GM12878 (cell line): ENCODE data around the gene SEMA5B. TPM values are rescaled to one million over a fixed set of nuclear protein-coding genes. Genes with fewer than 3 reads are reported as not detected.

Experiments used
- ATAC-seq: fragments of 200-7000 bp; cut with Tn5 transposase; 3 replicates; pipeline ENCODE4 v1.9.1; 2020; ENCODE audit warnings: mild to moderate bottlenecking, moderate library complexity
- BruUV-seq: library from RNA; stranded (reverse); fragments of 400-500 nt; replicated peaks from 2 replicates; lab custom pipeline; 2021; lab: Mats Ljungman, UMichigan
- CTCF ChIA-PET: fragments of 300-600 bp; sonication (Branson Sonifier 250); formaldehyde crosslinking; extraction: SDS; loops from one replicate; lab custom pipeline; 2021; ENCODE audit warnings: inconsistent platforms; lab: Yijun Ruan, JAX
- POLR2A ChIA-PET: fragments of 350-600 bp; formaldehyde crosslinking; extraction: SDS; loops from one replicate; lab custom pipeline; 2021; ENCODE audit warnings: inconsistent platforms; lab: Charles Lee
- RAD21 ChIA-PET: fragments of 300-600 bp; sonication (Branson Sonifier 250); formaldehyde crosslinking; loops from one replicate; lab custom pipeline; 2023; ENCODE audit warnings: antibody characterized with exemption; ENCODE audit not compliant: unreplicated experiment; lab: Charles Lee
- SMC1A ChIA-PET: fragments of 300-600 bp; sonication (Branson Sonifier 250); formaldehyde crosslinking; loops from one replicate; lab custom pipeline; 2023; ENCODE audit not compliant: unreplicated experiment, uncharacterized antibody; lab: Charles Lee
- DNase-seq: peaks from one replicate; pipeline ENCODE4 v3.0.0-alpha.2; 2011; ENCODE audit warnings: low read depth, low spot score
- FAIRE-seq: peaks from 3 replicates; lab custom pipeline; 2011; peaks lifted over from hg19 to GRCh38; lab: Jason Lieb, UNC
- H2AFZ ChIP-seq: 2 replicates; pipeline ENCODE4 v1.6.0; 2011; ENCODE audit warnings: low read depth, low read length, control low read depth; ENCODE audit not compliant: control insufficient read depth
- H3K27ac ChIP-seq: 2 replicates; pipeline ENCODE4 v1.5.1; 2011; ENCODE audit warnings: control low read depth; ENCODE audit not compliant: control insufficient read depth, insufficient read depth
- H3K27me3 ChIP-seq, 2 experiments: replicated peaks in 1 of 2; 2 replicates each; pipeline versions ENCODE4 v1.6.0 to v1.6.1; 2011; ENCODE audit warnings: low read length in 1 of 2; ENCODE audit not compliant: control insufficient read depth in 2 of 2, insufficient read depth in 2 of 2
- H3K36me3 ChIP-seq, 2 experiments: 2 replicates each; pipeline ENCODE4 v1.5.1; 2011; ENCODE audit warnings: low read length in 1 of 2; ENCODE audit not compliant: control insufficient read depth in 2 of 2, insufficient read depth in 2 of 2
- H3K4me1 ChIP-seq: 2 replicates; pipeline ENCODE4 v1.6.1; 2011; ENCODE audit warnings: mild to moderate bottlenecking, low read length, moderate library complexity, mixed read lengths; ENCODE audit not compliant: control insufficient read depth, insufficient read depth
- H3K4me2 ChIP-seq: 2 replicates; pipeline ENCODE4 v1.6.0; 2011; ENCODE audit warnings: control low read depth; ENCODE audit not compliant: control insufficient read depth, insufficient read depth
- H3K4me3 ChIP-seq: fragments of 200-600 bp; sonication (generic); 2 replicates; pipeline ENCODE4 v1.5.1; 2016
- H3K79me2 ChIP-seq: 2 replicates; pipeline ENCODE4 v1.6.0; 2011; ENCODE audit warnings: low read length; ENCODE audit not compliant: control insufficient read depth, insufficient read depth
- H3K9ac ChIP-seq: 2 replicates; pipeline ENCODE4 v1.8.0; 2011; ENCODE audit warnings: low read length, control low read depth, mixed read lengths; ENCODE audit not compliant: control insufficient read depth, insufficient read depth
- H3K9me3 ChIP-seq: replicated peaks from 3 replicates; pipeline ENCODE4 v1.5.1; 2011; ENCODE audit warnings: mild to moderate bottlenecking, low read length; ENCODE audit not compliant: control insufficient read depth, insufficient read depth
- H4K20me1 ChIP-seq: 2 replicates; pipeline ENCODE4 v1.6.0; 2011; ENCODE audit not compliant: control insufficient read depth, insufficient read depth
- CEBPB ChIP-seq, 2 experiments: fragments of 150-350 bp in 1 of 2; IDR thresholded peaks; 2 replicates each; pipeline ENCODE4 v1.6.1; 2012 to 2014; ENCODE audit warnings: low read depth in 2 of 2, low read length in 2 of 2, borderline replicate concordance in 1 of 2, inconsistent platforms in 1 of 2
- CHD1 ChIP-seq: IDR thresholded peaks from 2 replicates; pipeline ENCODE4 v1.6.1; 2012; ENCODE audit warnings: low read depth, low read length, improper control_type of control experiment
- EZH2 ChIP-seq: IDR thresholded peaks from 2 replicates; pipeline ENCODE4 v1.6.1; 2012; ENCODE audit warnings: low read depth, mild to moderate bottlenecking, control low read depth, inconsistent platforms, low read length, borderline replicate concordance; ENCODE audit not compliant: control insufficient read depth
- IKZF2 ChIP-seq, 2 experiments: fragments of 450-650 bp; IDR thresholded peaks; 2 replicates each; pipeline ENCODE4 v1.6.1; 2017; ENCODE audit warnings: mild to moderate bottlenecking in 2 of 2, moderate library complexity in 2 of 2
- JUNB ChIP-seq: IDR thresholded peaks from 2 replicates; pipeline ENCODE4 v1.6.1; 2016; ENCODE audit warnings: antibody characterized with exemption, mild to moderate bottlenecking
- KAT2A ChIP-seq: conservative IDR thresholded peaks from 2 replicates; pipeline ENCODE4 v1.6.1; 2011; ENCODE audit warnings: low read depth, low read length; ENCODE audit not compliant: control insufficient read depth
- KDM1A ChIP-seq: fragments of 200-600 bp; sonication (generic); IDR thresholded peaks from 2 replicates; pipeline ENCODE4 v1.6.1; 2016; ENCODE audit warnings: borderline replicate concordance
- MLLT1 ChIP-seq: fragments of 450-650 bp; IDR thresholded peaks from 2 replicates; pipeline ENCODE4 v1.6.1; 2016; ENCODE audit warnings: mild to moderate bottlenecking
- NFYA ChIP-seq: IDR thresholded peaks from 2 replicates; pipeline ENCODE4 v1.6.1; 2011; ENCODE audit warnings: low read depth, mild to moderate bottlenecking, low read length, improper control_type of control experiment, borderline replicate concordance
- NRF1 ChIP-seq: conservative IDR thresholded peaks from 2 replicates; pipeline ENCODE4 v1.6.1; 2011; ENCODE audit warnings: mild to moderate bottlenecking, low read depth, low read length, improper control_type of control experiment
- ZBTB33 ChIP-seq: fragments of 450-650 bp; IDR thresholded peaks from 2 replicates; pipeline ENCODE4 v1.6.1; 2017; ENCODE audit warnings: mild to moderate bottlenecking
- WGBS: methylation state at CpG from one replicate; pipeline ENCODE4 v1.1.6; 2016; ENCODE audit warnings: low lambda C conversion rate; ENCODE audit not compliant: insufficient replicate concordance, insufficient coverage; ENCODE audit errors: missing lambda C conversion rate; 5-methylcytosine and 5-hydroxymethylcytosine counted together
- in situ Hi-C: fragments of 300-500 bp; cut with MboI; formaldehyde crosslinking; loops from 9 replicates; pipeline ENCODE4 v1.14.3; 2018; ENCODE audit warnings: mixed read lengths
- intact Hi-C: fragments of 100-400 bp; cut with micrococcal nuclease; formaldehyde crosslinking; loops from one replicate; pipeline ENCODE4 v1.14.2; 2022; ENCODE audit not compliant: unreplicated experiment
- polyA plus RNA-seq, 11 experiments: library from polyadenylated mRNA; depleted of rRNA in 4 of 11; unstranded in 6 of 11; stranded (reverse) in 5 of 11; fragments of >200 nt; fragmentation: Nextera tagmentation in 4 of 11; fragmentation: Illumina TruSeq in 1 of 11; extraction: Ambion mirVana in 4 of 11; extraction: Trizol in 1 of 11; gene quantifications; 1 replicate in 1 of 11; 2 replicates in 10 of 11; pipeline versions ENCODE4 v1.2.1 to v1.2.3, GENCODE V29; 2011 to 2016; ENCODE audit warnings: inconsistent platforms in 2 of 11, missing spikeins in 2 of 11, low read depth in 1 of 11
- total RNA-seq, 4 experiments: library from RNA; depleted of rRNA in 3 of 4; stranded (reverse); fragments of >200 nt in 3 of 4; fragmentation: Illumina TruSeq in 1 of 4; extraction: Trizol in 1 of 4; gene quantifications; 2 replicates each; pipeline versions ENCODE4 v1.2.1 to v1.2.3, GENCODE V29; 2013 to 2021
- TF ChIP-seq, protein P1 (sequence below): IDR thresholded peaks from 2 replicates; pipeline ENCODE4 v1.6.1; 2012; ENCODE audit warnings: improper control_type of control experiment, low read depth, low read length; ENCODE audit not compliant: insufficient replicate concordance
- TF ChIP-seq, protein P2 (sequence below): fragments of 450-650 bp; IDR thresholded peaks from 2 replicates; pipeline ENCODE4 v1.6.1; 2017; ENCODE audit warnings: borderline replicate concordance

Gene SEMA5B
- total and polyA plus RNA-seq, 10 of the 15 experiments (the other 5 are each of a cell fraction or from before 2014, with no cell fraction given) = 0.05 TPM; not detected in 9

DNA sequence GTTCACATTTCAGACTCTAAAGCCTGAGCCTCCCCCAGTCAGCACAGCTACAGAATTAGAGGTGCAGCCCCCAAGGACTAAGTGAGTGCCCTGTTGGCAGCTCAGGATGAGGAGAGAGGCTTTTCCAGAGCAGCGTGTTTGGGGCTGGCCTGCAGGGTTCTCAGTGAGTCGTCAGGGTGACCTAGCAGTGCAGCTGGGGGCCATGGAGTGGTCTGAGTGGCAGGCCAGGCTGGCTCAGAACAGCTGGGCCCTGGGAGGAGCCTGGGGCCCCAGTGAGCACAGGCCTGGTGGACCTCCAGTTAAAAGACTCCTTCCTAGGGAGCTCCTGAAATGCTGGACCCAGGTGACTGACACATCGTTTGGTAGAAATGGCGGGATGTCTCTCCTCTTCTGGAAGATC lies 124.4 kb downstream of the SEMA5B start:
- H3K4me1 ChIP-seq = no peaks in the 10 kb centered on the region
- in situ Hi-C loops (no loop called here), intact Hi-C loops (no loop called here)
- no peak overlapping the region for H2AFZ ChIP-seq
- FAIRE-seq (no peak), DNase-seq (no peak), ATAC-seq (peak; percentile 24; the same call in 1 of the 3 replicates)
- H3K79me2 ChIP-seq = no peaks in the 10 kb centered on the region
- no peaks in the 10 kb centered on the region for H4K20me1 ChIP-seq
- H3K27ac ChIP-seq = no peak overlapping the region
- H3K36me3 ChIP-seq = no peaks in the 10 kb centered on the region
- H3K4me2 ChIP-seq = no peak overlapping the region
- H3K9me3 ChIP-seq = no peaks in the 10 kb centered on the region
- ChIA-PET SMC1A (interaction anchor here (1.1 to 1.4 kb wide), 2 partner anchors 9 to 39 kb away, joined by 3 read pairs; no protein-coding TSS in a partner anchor), CTCF (no interaction called here), RAD21 (no interaction called here), POLR2A (no interaction called here)
- H3K9ac ChIP-seq = no peak overlapping the region
- no TSS peak for BruUV-seq
- 0% methylated on average over 4 of the region's 4 CpGs for WGBS
- no peak overlapping the region for H3K4me3 ChIP-seq
- no peaks in the 10 kb centered on the region; a peak in 1 of 4 replicates for H3K27me3 ChIP-seq
- TF ChIP-seq EZH2 (no peak), MLLT1 (no peak), IKZF2 (IDR thresholded peaks at IDR 0.05) (no peak), JUNB (no peak), ZBTB33 (no peak), NFYA (no peak), KAT2A (no peak), KDM1A (no peak), NRF1 (no peak), CEBPB (IDR thresholded peaks at IDR 0.05; ENCODE audit: borderline replicate concordance in 1 of 2, low read depth in 2 of 2, low read length in 2 of 2) (no peak), CHD1 (no peak)
- TF ChIP-seq, protein P1, sequence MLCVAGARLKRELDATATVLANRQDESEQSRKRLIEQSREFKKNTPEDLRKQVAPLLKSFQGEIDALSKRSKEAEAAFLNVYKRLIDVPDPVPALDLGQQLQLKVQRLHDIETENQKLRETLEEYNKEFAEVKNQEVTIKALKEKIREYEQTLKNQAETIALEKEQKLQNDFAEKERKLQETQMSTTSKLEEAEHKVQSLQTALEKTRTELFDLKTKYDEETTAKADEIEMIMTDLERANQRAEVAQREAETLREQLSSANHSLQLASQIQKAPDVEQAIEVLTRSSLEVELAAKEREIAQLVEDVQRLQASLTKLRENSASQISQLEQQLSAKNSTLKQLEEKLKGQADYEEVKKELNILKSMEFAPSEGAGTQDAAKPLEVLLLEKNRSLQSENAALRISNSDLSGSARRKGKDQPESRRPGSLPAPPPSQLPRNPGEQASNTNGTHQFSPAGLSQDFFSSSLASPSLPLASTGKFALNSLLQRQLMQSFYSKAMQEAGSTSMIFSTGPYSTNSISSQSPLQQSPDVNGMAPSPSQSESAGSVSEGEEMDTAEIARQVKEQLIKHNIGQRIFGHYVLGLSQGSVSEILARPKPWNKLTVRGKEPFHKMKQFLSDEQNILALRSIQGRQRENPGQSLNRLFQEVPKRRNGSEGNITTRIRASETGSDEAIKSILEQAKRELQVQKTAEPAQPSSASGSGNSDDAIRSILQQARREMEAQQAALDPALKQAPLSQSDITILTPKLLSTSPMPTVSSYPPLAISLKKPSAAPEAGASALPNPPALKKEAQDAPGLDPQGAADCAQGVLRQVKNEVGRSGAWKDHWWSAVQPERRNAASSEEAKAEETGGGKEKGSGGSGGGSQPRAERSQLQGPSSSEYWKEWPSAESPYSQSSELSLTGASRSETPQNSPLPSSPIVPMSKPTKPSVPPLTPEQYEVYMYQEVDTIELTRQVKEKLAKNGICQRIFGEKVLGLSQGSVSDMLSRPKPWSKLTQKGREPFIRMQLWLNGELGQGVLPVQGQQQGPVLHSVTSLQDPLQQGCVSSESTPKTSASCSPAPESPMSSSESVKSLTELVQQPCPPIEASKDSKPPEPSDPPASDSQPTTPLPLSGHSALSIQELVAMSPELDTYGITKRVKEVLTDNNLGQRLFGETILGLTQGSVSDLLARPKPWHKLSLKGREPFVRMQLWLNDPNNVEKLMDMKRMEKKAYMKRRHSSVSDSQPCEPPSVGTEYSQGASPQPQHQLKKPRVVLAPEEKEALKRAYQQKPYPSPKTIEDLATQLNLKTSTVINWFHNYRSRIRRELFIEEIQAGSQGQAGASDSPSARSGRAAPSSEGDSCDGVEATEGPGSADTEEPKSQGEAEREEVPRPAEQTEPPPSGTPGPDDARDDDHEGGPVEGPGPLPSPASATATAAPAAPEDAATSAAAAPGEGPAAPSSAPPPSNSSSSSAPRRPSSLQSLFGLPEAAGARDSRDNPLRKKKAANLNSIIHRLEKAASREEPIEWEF = no peak
- TF ChIP-seq, protein P2, sequence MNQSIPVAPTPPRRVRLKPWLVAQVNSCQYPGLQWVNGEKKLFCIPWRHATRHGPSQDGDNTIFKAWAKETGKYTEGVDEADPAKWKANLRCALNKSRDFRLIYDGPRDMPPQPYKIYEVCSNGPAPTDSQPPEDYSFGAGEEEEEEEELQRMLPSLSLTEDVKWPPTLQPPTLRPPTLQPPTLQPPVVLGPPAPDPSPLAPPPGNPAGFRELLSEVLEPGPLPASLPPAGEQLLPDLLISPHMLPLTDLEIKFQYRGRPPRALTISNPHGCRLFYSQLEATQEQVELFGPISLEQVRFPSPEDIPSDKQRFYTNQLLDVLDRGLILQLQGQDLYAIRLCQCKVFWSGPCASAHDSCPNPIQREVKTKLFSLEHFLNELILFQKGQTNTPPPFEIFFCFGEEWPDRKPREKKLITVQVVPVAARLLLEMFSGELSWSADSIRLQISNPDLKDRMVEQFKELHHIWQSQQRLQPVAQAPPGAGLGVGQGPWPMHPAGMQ = no peak
